Karpas-422 (cell line): Measurements from ENCODE around the gene ITGA7. TPM values are rescaled to one million over a fixed set of nuclear protein-coding genes. Genes with fewer than 3 reads are reported as not detected.

Experiments used
- DNase-seq: peaks from one replicate; pipeline ENCODE4 v3.0.0-alpha.2; 2015
- H2AFZ ChIP-seq: fragments of 200-600 bp; sonication (generic); 2 replicates; pipeline ENCODE4 v1.6.1; 2014; ENCODE audit warnings: antibody characterized with exemption, low read length, mixed read lengths
- H3K27ac ChIP-seq: fragments of 200-600 bp; sonication (generic); 2 replicates; pipeline ENCODE4 v1.5.1; 2014; ENCODE audit warnings: mild to moderate bottlenecking, low read length, moderate library complexity
- H3K27me3 ChIP-seq: fragments of 200-600 bp; sonication (generic); 2 replicates; pipeline ENCODE4 v1.6.1; 2014; ENCODE audit warnings: low read length, mixed read lengths
- H3K36me3 ChIP-seq: fragments of 200-600 bp; sonication (generic); 2 replicates; pipeline ENCODE4 v1.6.1; 2014; ENCODE audit warnings: low read length, mixed read lengths; ENCODE audit not compliant: insufficient read depth
- H3K4me1 ChIP-seq: fragments of 200-600 bp; sonication (generic); 2 replicates; pipeline ENCODE4 v1.6.1; 2014; ENCODE audit warnings: mild to moderate bottlenecking, low read length, mixed read lengths
- H3K4me2 ChIP-seq: fragments of 200-600 bp; sonication (generic); 2 replicates; pipeline ENCODE4 v1.6.1; 2014; ENCODE audit warnings: low read length, low read depth, mild to moderate bottlenecking; ENCODE audit not compliant: poor library complexity, severe bottlenecking
- H3K4me3 ChIP-seq: fragments of 200-600 bp; sonication (generic); 2 replicates; pipeline ENCODE4 v1.5.1; 2014; ENCODE audit warnings: mild to moderate bottlenecking, antibody characterized with exemption, low read length, mixed read lengths
- H3K79me2 ChIP-seq: fragments of 200-600 bp; sonication (generic); 2 replicates; pipeline ENCODE4 v1.6.1; 2014; ENCODE audit warnings: mild to moderate bottlenecking, low read length, mixed read lengths
- H3K9ac ChIP-seq: fragments of 200-600 bp; sonication (generic); 2 replicates; pipeline ENCODE4 v1.6.0; 2014; ENCODE audit warnings: low read length
- H3K9me2 ChIP-seq: fragments of 200-600 bp; sonication (generic), shearing (Covaris generic); replicated peaks from 2 replicates; pipeline ENCODE4 v1.6.0; 2014; ENCODE audit warnings: mild to moderate bottlenecking, low read length, moderate library complexity; ENCODE audit not compliant: insufficient read depth
- H3K9me3 ChIP-seq: fragments of 300-700, 200-600 bp; sonication (generic); 2 replicates; pipeline ENCODE4 v1.6.1; 2014; ENCODE audit warnings: low read length, mixed read lengths
- H4K20me1 ChIP-seq: fragments of 200-600 bp; sonication (generic); 2 replicates; pipeline ENCODE4 v1.6.1; 2014; ENCODE audit warnings: mild to moderate bottlenecking, antibody characterized with exemption, low read length, low read depth; ENCODE audit not compliant: insufficient read depth
- total RNA-seq: library from RNA; depleted of rRNA; stranded (reverse); fragments of >200 nt; shearing (Covaris generic); gene quantifications from 2 replicates; pipeline ENCODE4 v1.2.3, GENCODE V29; 2014; ENCODE audit warnings: low replicate concordance

ITGA7 gene
- total RNA-seq, 1 experiment from 2014 or later, result 0.78 TPM

DNA sequence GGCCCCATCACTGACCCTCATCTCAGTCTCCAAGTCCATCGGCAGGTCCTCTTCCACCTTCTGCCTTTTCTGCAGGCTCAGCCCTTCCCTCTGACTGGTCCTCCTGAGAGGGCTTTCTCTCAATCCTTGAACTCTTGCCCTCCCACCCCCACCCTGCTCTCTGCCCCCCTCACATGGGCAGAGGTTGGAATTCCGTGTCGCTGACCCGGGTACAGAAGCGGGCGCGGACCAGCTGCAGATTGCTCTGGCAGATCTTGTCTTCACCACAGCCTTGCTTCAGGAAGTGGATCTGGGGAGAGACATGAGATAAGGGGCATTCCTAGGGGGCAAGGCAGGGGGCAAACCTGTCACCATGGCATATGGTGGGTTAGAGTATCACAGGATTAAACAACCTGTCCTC, 12.4 kb downstream of the ITGA7 start:
- H3K4me2 ChIP-seq, result no peak overlapping the region
- no peaks in the 10 kb centered on the region for H3K4me1 ChIP-seq
- DNase-seq, result no peak
- no peaks in the 10 kb centered on the region for H4K20me1 ChIP-seq
- no peaks in the 10 kb centered on the region for H3K79me2 ChIP-seq
- H3K9ac ChIP-seq, result no peak overlapping the region
- no peaks in the 10 kb centered on the region for H3K27me3 ChIP-seq
- H3K9me3 ChIP-seq, result no peaks in the 10 kb centered on the region
- H3K27ac ChIP-seq, result no peak overlapping the region
- no peaks in the 10 kb centered on the region for H3K36me3 ChIP-seq
- H2AFZ ChIP-seq, result no peak overlapping the region
- H3K4me3 ChIP-seq, result no peak overlapping the region
- no peaks in the 10 kb centered on the region for H3K9me2 ChIP-seq

DNA sequence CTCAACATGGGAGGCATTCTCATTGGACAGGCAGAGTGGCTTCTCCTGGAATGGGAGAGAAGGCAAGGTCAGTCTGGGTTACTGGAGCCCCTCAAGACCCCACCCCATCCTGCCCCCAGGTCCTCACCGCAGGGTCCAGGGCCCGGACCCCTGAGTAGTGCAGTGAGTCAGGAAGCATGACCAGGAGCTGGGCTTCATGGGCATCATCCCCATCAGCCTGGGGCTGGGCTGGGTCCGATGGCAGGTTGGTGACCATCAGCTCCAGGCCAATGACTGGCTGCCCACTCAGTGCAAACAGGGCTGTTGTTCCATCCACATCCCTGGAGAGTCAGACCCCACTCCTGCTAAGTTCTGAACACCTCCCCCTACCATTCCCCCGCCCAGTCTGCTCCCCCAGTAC, 13.1 kb downstream of the ITGA7 start:
- no peaks in the 10 kb centered on the region for H3K9me3 ChIP-seq
- no peak overlapping the region for H3K4me2 ChIP-seq
- H3K9ac ChIP-seq, result no peak overlapping the region
- H3K27ac ChIP-seq, result no peak overlapping the region
- H3K9me2 ChIP-seq, result no peaks in the 10 kb centered on the region
- no peaks in the 10 kb centered on the region for H4K20me1 ChIP-seq
- no peaks in the 10 kb centered on the region for H3K27me3 ChIP-seq
- H3K79me2 ChIP-seq, result no peaks in the 10 kb centered on the region
- H3K4me1 ChIP-seq, result no peaks in the 10 kb centered on the region
- no peak for DNase-seq
- no peaks in the 10 kb centered on the region for H3K36me3 ChIP-seq
- no peak overlapping the region for H2AFZ ChIP-seq
- no peak overlapping the region for H3K4me3 ChIP-seq

DNA sequence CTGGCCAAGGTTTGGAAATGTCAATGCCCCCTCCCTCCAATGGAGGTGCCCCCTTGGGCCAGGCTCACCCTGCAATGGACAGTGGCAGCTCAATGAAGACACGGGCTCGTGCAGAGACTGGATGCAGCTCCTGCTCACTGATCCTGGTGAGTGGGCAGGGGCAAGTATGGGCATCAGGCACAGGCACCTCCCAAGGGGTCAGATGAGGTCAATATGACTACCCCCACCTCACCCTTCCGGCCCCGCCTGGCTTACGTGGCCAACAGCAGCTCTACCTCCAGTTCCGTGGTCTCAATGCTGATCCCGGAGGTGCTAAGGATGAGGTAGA, 13.6 kb downstream of the ITGA7 start:
- Histone ChIP-seq H3K9me3 (no peaks in the 10 kb centered on the region), H3K27ac (no peak overlapping the region), H3K79me2 (no peaks in the 10 kb centered on the region), H4K20me1 (no peaks in the 10 kb centered on the region), H3K4me2 (no peak overlapping the region), H3K9ac (no peak overlapping the region), H3K9me2 (no peaks in the 10 kb centered on the region), H3K27me3 (no peaks in the 10 kb centered on the region), H2AFZ (no peak overlapping the region), H3K4me3 (no peak overlapping the region), H3K4me1 (no peaks in the 10 kb centered on the region), H3K36me3 (no peaks in the 10 kb centered on the region)
- no peak for DNase-seq

DNA sequence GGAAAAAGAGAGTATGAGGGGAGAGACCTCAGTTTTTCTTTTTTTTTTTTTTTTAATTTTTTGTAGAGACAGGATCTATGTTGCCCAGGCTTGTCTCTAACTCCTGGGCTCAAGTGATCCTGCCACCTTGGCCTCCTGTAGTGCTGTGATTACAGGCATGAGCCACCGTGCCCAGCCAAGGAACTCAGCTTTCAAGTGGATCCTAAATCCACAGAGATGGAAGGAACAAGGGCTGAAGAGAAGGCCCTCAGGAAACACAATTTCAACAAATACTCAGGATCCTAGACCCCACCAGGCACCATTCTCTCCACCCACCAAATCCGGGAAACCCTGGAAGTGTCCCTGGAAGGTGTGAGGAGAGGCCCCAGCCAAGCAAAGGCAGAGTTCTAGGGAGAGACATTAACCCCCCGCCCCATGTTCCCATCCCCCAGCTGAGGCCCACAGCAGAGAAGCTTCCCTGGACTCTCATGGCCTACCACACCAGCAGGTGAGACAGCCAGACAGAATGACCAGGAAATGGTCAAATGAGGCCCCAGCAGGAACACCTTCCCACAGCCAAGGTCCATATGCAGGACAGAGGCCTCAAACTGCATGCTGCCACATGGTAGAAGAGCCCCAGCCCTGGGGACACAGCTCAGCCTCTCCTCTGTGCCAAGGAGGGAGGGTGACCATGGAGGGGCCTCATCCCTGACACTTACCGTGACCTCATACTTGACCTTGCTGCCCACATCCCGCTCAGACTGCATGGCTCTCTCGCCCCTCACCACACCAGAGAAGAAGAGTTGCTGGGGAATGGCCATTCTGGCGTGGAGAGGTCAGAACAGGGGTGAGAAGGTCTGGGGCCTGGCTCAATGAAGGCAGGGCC, 14.1 kb downstream of the ITGA7 start:
- no peaks in the 10 kb centered on the region for H3K27me3 ChIP-seq
- no peaks in the 10 kb centered on the region for H3K4me1 ChIP-seq
- no peak overlapping the region for H3K4me2 ChIP-seq
- H3K4me3 ChIP-seq, result no peak overlapping the region
- no peak overlapping the region for H2AFZ ChIP-seq
- no peaks in the 10 kb centered on the region for H3K36me3 ChIP-seq
- H3K9me3 ChIP-seq, result no peaks in the 10 kb centered on the region
- H3K27ac ChIP-seq, result no peak overlapping the region
- no peaks in the 10 kb centered on the region for H3K79me2 ChIP-seq
- no peaks in the 10 kb centered on the region for H4K20me1 ChIP-seq
- no peak overlapping the region for H3K9ac ChIP-seq
- no peak for DNase-seq
- H3K9me2 ChIP-seq, result no peaks in the 10 kb centered on the region

DNA sequence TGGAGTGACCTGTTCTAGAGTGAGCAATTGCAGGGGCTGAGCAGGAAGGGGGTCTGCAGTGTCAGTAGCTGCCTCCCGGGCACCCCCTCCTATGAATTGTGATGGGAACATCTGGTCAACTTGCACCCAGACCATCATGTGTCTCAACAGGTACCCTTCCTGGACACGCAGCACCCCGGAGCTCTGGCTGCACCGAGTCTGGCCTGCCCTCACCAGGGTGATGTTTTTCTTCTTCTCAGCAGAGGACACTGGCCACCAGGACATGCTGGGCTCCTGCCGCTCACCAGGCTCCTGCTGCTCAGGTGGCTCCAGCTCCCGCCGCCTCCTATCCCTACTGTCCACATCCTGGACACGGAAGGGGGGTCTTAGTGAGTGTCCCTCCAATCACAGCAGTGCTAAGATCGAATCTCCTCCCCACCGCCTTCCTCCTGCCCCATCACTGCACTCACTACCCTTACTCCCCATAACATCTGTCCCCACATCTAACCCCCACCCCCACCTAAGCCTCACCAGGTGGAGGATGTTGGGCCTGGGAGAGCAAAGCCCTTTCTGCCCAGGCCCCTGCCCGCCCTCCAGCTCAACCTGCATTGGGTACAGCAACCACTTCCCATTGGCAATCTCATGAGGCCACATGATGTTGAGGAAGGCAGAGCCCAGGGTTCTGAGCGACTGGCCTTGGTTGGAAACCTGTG, 14.9 kb downstream of the ITGA7 start:
- Histone ChIP-seq H3K27ac (no peak overlapping the region), H4K20me1 (no peaks in the 10 kb centered on the region)

DNA sequence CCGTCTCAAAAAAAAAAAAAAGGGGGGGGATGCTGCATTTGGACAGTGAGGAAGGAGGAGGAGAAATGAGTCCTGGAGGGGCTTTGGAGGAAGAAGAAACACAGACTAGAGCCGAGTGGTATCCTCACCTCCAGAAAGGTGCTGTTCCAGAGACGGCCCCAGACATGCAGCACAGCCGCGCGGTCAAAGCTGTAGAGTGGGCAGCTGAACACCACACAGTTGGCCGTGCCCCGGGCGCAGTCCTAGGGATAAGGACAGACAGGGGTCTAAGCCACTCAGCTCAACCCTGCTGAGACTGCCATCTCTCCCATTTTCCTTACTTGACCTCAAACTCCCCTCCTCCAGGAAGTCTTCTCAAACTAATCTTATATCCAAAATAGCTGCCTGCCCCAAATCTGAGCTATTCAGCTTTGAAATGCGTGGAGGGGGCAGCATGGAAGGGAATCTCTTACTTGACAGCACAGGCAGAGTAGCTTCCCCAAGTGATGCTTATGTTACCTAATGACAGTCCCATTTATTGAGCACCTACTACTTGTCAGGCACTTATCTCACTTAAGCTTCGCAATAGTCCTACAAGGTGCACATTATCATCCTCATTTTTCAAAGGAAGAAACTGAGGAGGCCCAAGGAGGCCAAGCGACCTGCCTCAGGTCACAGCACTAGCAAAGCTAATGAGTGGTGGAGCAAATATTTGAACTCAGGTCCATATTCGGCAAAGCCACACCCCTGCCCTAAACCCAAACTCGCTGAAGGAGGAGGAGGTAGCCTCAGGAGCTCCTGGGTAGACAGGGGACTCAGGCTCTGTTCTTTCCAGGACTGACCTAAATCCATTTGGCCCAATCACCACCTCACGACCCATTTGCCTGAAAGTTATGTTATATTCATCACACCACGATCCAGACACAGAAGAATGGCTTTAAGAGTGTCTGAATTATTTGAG, 18.7 kb downstream of the ITGA7 start:
- no peak overlapping the region for H3K4me2 ChIP-seq
- no peaks in the 10 kb centered on the region for H4K20me1 ChIP-seq
- DNase-seq, result no peak
- no peak overlapping the region for H3K27ac ChIP-seq
- H3K9me3 ChIP-seq, result no peaks in the 10 kb centered on the region
- H3K4me1 ChIP-seq, result no peaks in the 10 kb centered on the region
- H3K4me3 ChIP-seq, result no peak overlapping the region
- H3K27me3 ChIP-seq, result no peaks in the 10 kb centered on the region
- no peak overlapping the region for H3K9ac ChIP-seq
- H2AFZ ChIP-seq, result no peak overlapping the region
- no peaks in the 10 kb centered on the region for H3K36me3 ChIP-seq
- no peaks in the 10 kb centered on the region for H3K79me2 ChIP-seq
- no peaks in the 10 kb centered on the region for H3K9me2 ChIP-seq

More for the DNA sequence above, 14.9 kb downstream of the ITGA7 start:
- Histone ChIP-seq H3K36me3 (no peaks in the 10 kb centered on the region), H3K9me2 (no peaks in the 10 kb centered on the region), H3K4me2 (no peak overlapping the region), H3K79me2 (no peaks in the 10 kb centered on the region), H3K27me3 (no peaks in the 10 kb centered on the region), H3K9me3 (no peaks in the 10 kb centered on the region), H3K9ac (no peak overlapping the region), H3K4me3 (no peak overlapping the region), H3K4me1 (no peaks in the 10 kb centered on the region), H2AFZ (no peak overlapping the region)
- DNase-seq, result no peak

DNA sequence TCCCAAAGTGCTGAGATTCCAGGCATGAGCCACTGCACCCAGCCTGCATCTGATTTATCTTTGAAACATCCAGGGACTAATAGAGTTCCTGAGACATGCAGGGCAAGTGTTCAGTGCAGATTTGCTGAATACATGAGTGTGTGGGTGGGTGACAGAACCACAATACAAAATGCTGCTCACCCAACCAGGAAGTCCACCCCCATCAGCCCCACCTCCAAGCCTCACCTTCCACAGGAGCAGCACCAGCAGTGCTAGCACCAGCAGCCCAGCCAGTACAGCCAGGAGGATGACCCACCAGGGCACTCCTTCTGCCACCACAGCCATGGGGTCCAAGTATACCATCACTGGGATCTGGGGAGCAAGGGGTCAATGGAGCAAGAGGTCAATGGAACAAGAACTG, 20.0 kb downstream of the ITGA7 start:
- Histone ChIP-seq H3K9me3 (no peaks in the 10 kb centered on the region), H3K9ac (no peak overlapping the region), H3K4me3 (no peak overlapping the region), H3K4me1 (no peaks in the 10 kb centered on the region), H4K20me1 (no peaks in the 10 kb centered on the region), H3K79me2 (no peaks in the 10 kb centered on the region), H3K27ac (no peak overlapping the region), H3K27me3 (no peaks in the 10 kb centered on the region), H3K36me3 (no peaks in the 10 kb centered on the region), H3K9me2 (no peaks in the 10 kb centered on the region), H2AFZ (no peak overlapping the region), H3K4me2 (no peak overlapping the region)
- DNase-seq, result no peak
